Liver (tissue), 3 donors: Measurements from ENCODE around the gene AGPAT4.

Source experiments
- ATF3 ChIP-seq: IDR thresholded peaks from 2 replicates; pipeline ENCODE4 v1.6.1; 2016; ENCODE audit warnings: antibody characterized with exemption
- CTCF ChIP-seq: fragments of 150-350 bp; IDR thresholded peaks from 2 replicates; pipeline ENCODE4 v1.5.1; 2017; ENCODE audit warnings: improper control_type of control experiment, low read depth, low read length; ENCODE audit not compliant: missing input control
- EGR1 ChIP-seq, 2 donors: IDR thresholded peaks; 2 replicates each; pipeline ENCODE4 v1.6.1; 2016 to 2018; ENCODE audit warnings: antibody characterized with exemption in 2 of 2, low read depth in 2 of 2
- FOXA1 ChIP-seq: IDR thresholded peaks from 2 replicates; pipeline ENCODE4 v1.6.1; 2016; ENCODE audit warnings: antibody characterized with exemption
- HNF4A ChIP-seq, 2 donors: conservative IDR thresholded peaks; 2 replicates each; pipeline ENCODE4 v1.6.1; 2016; ENCODE audit warnings: antibody characterized with exemption in 2 of 2, mild to moderate bottlenecking in 2 of 2
- JUND ChIP-seq, 2 donors: IDR thresholded peaks; 2 replicates each; pipeline ENCODE4 v1.6.1; 2016; ENCODE audit warnings: antibody characterized with exemption in 2 of 2
- MAX ChIP-seq: IDR thresholded peaks from 2 replicates; pipeline ENCODE4 v1.6.1; 2016; ENCODE audit warnings: antibody characterized with exemption
- RAD21 ChIP-seq, 2 donors: IDR thresholded peaks; 2 replicates each; pipeline ENCODE4 v1.6.1; 2016; ENCODE audit warnings: antibody characterized with exemption in 2 of 2, mild to moderate bottlenecking in 2 of 2
- REST ChIP-seq: IDR thresholded peaks from 2 replicates; pipeline ENCODE4 v1.6.1; 2016; ENCODE audit warnings: antibody characterized with exemption, mild to moderate bottlenecking
- SP1 ChIP-seq: IDR thresholded peaks from 2 replicates; pipeline ENCODE4 v1.6.1; 2018; ENCODE audit warnings: antibody characterized with exemption, mild to moderate bottlenecking
- TAF1 ChIP-seq: conservative IDR thresholded peaks from 2 replicates; pipeline ENCODE4 v1.6.1; 2016; ENCODE audit warnings: antibody characterized with exemption, mild to moderate bottlenecking
- YY1 ChIP-seq: IDR thresholded peaks from 2 replicates; pipeline ENCODE4 v1.6.1; 2016; ENCODE audit warnings: antibody characterized with exemption, mild to moderate bottlenecking
- ZBTB33 ChIP-seq: IDR thresholded peaks from 2 replicates; pipeline ENCODE4 v1.6.1; 2016; ENCODE audit warnings: antibody characterized with exemption
- donor health status: healthy.
- donor health status: healthy.

GRCh38 chr6:161150566-161150965 lies 123.3 kb downstream of the AGPAT4 start:
- no peak for TF ChIP-seq CTCF
- no peak for TF ChIP-seq TAF1
- TF ChIP-seq ATF3: no peak
- no peak for TF ChIP-seq YY1
- TF ChIP-seq HNF4A (conservative IDR thresholded peaks at IDR 0.05): no peak
- TF ChIP-seq JUND (IDR thresholded peaks at IDR 0.05): no peak
- no peak for TF ChIP-seq REST
- TF ChIP-seq SP1: no peak
- no peak for TF ChIP-seq FOXA1
- TF ChIP-seq MAX: no peak
- no peak for TF ChIP-seq ZBTB33
- no peak for TF ChIP-seq EGR1 (IDR thresholded peaks at IDR 0.05; ENCODE audit: low read depth in 2 of 2)
- TF ChIP-seq RAD21 (IDR thresholded peaks at IDR 0.05): no peak
